Karpas-422 (cell line): ENCODE results near the gene FAT4. TPM values are rescaled to one million over a fixed set of nuclear protein-coding genes. Genes with fewer than 3 reads are reported as not detected.

Source experiments
- DNase-seq: peaks from one replicate; pipeline ENCODE4 v3.0.0-alpha.2; 2015
- H2AFZ ChIP-seq: fragments of 200-600 bp; sonication (generic); 2 replicates; pipeline ENCODE4 v1.6.1; 2014; ENCODE audit warnings: antibody characterized with exemption, low read length, mixed read lengths
- H3K27ac ChIP-seq: fragments of 200-600 bp; sonication (generic); 2 replicates; pipeline ENCODE4 v1.5.1; 2014; ENCODE audit warnings: mild to moderate bottlenecking, low read length, moderate library complexity
- H3K27me3 ChIP-seq: fragments of 200-600 bp; sonication (generic); 2 replicates; pipeline ENCODE4 v1.6.1; 2014; ENCODE audit warnings: low read length, mixed read lengths
- H3K36me3 ChIP-seq: fragments of 200-600 bp; sonication (generic); 2 replicates; pipeline ENCODE4 v1.6.1; 2014; ENCODE audit warnings: low read length, mixed read lengths; ENCODE audit not compliant: insufficient read depth
- H3K4me1 ChIP-seq: fragments of 200-600 bp; sonication (generic); 2 replicates; pipeline ENCODE4 v1.6.1; 2014; ENCODE audit warnings: mild to moderate bottlenecking, low read length, mixed read lengths
- H3K4me2 ChIP-seq: fragments of 200-600 bp; sonication (generic); 2 replicates; pipeline ENCODE4 v1.6.1; 2014; ENCODE audit warnings: low read length, low read depth, mild to moderate bottlenecking; ENCODE audit not compliant: poor library complexity, severe bottlenecking
- H3K4me3 ChIP-seq: fragments of 200-600 bp; sonication (generic); 2 replicates; pipeline ENCODE4 v1.5.1; 2014; ENCODE audit warnings: mild to moderate bottlenecking, antibody characterized with exemption, low read length, mixed read lengths
- H3K79me2 ChIP-seq: fragments of 200-600 bp; sonication (generic); 2 replicates; pipeline ENCODE4 v1.6.1; 2014; ENCODE audit warnings: mild to moderate bottlenecking, low read length, mixed read lengths
- H3K9ac ChIP-seq: fragments of 200-600 bp; sonication (generic); 2 replicates; pipeline ENCODE4 v1.6.0; 2014; ENCODE audit warnings: low read length
- H3K9me2 ChIP-seq: fragments of 200-600 bp; sonication (generic), shearing (Covaris generic); replicated peaks from 2 replicates; pipeline ENCODE4 v1.6.0; 2014; ENCODE audit warnings: mild to moderate bottlenecking, low read length, moderate library complexity; ENCODE audit not compliant: insufficient read depth
- H3K9me3 ChIP-seq: fragments of 300-700, 200-600 bp; sonication (generic); 2 replicates; pipeline ENCODE4 v1.6.1; 2014; ENCODE audit warnings: low read length, mixed read lengths
- H4K20me1 ChIP-seq: fragments of 200-600 bp; sonication (generic); 2 replicates; pipeline ENCODE4 v1.6.1; 2014; ENCODE audit warnings: mild to moderate bottlenecking, antibody characterized with exemption, low read length, low read depth; ENCODE audit not compliant: insufficient read depth
- total RNA-seq: library from RNA; depleted of rRNA; stranded (reverse); fragments of >200 nt; shearing (Covaris generic); gene quantifications from 2 replicates; pipeline ENCODE4 v1.2.3, GENCODE V29; 2014; ENCODE audit warnings: low replicate concordance

Gene FAT4
- total RNA-seq, 1 experiment from 2014 or later: 12.2 TPM

DNA sequence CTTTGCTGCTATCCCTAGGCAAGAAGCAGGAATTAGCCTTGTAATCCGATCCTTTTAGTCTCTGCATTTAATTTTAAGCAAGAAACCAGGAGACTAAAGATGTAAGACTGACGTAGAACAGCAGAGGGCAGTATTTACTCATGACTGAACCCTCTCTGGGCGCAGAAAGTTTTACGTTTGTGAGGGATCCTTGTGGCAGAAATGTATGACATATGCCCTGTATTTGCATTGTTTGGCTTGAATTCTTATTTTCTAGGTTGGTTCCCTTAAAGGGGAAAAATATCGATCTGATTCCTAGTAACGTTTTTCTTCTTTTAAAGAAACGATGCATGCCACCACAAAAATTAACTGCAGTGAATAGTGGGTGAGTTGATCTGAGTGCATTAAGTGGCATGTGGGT lies 1.3 kb upstream of the FAT4 start:
- H3K4me2 ChIP-seq: peak overlapping the region; percentile 16
- no peaks in the 10 kb centered on the region; the same call in 1 of the 2 replicates for H3K9me3 ChIP-seq
- peaks cover 16% of the 10 kb centered on the region for H3K4me1 ChIP-seq
- no peaks in the 10 kb centered on the region for H3K79me2 ChIP-seq
- H3K36me3 ChIP-seq: no peaks in the 10 kb centered on the region
- H3K9me2 ChIP-seq: no peaks in the 10 kb centered on the region
- H3K4me3 ChIP-seq: no peak overlapping the region
- no peaks in the 10 kb centered on the region for H4K20me1 ChIP-seq
- 0 out of 2 replicates have a peak overlapping the region, but pooled peaks have one; percentile 5 for H2AFZ ChIP-seq
- H3K27me3 ChIP-seq: no peaks in the 10 kb centered on the region
- peak; percentile 94 for DNase-seq
- H3K9ac ChIP-seq: no peak overlapping the region
- H3K27ac ChIP-seq: no peak overlapping the region

DNA sequence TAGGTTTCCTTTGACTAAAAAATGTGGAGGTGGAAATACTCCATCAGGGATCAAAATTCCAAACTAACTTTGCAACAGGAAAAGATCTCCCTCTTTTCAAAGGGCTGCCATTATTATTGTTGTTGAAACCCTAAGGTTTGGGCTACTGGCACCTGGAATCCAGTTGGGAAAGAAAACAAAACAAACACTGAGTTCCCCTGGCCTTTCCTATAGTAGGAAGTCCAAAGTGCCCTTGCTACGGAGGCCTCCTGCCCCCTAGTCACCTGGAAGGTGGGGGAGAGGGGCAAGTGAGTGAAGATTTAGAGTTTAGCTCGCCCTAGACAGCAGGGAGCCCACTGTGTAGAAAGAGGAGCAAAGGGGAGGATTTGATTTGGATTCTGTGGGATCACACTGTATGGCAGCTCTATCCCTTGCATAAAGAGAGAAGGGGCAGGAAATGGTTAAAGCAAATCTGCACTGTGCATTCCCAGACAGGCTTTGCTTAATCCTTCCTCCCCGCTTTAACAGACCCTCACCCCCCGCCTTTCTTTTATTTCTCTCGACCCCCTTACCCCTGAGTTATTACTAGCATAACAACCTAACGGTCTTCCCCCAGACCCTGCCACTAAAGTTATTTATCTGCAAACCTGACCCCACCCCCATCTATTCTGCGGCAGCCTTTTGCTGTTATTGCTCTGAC lies 627 bp upstream of the FAT4 start:
- H3K4me2 ChIP-seq: peak overlapping the region; percentile 16
- no peaks in the 10 kb centered on the region for H4K20me1 ChIP-seq
- H3K4me3 ChIP-seq: no peak overlapping the region
- no peaks in the 10 kb centered on the region for H3K27me3 ChIP-seq
- peaks cover 4% of the 10 kb centered on the region; the same call in 1 of the 2 replicates for H3K9me3 ChIP-seq
- peaks cover 16% of the 10 kb centered on the region for H3K4me1 ChIP-seq
- no peak for DNase-seq
- no peak overlapping the region for H3K9ac ChIP-seq
- no peaks in the 10 kb centered on the region for H3K36me3 ChIP-seq
- H2AFZ ChIP-seq: no peak overlapping the region
- H3K27ac ChIP-seq: no peak overlapping the region
- H3K79me2 ChIP-seq: no peaks in the 10 kb centered on the region
- no peaks in the 10 kb centered on the region for H3K9me2 ChIP-seq

DNA sequence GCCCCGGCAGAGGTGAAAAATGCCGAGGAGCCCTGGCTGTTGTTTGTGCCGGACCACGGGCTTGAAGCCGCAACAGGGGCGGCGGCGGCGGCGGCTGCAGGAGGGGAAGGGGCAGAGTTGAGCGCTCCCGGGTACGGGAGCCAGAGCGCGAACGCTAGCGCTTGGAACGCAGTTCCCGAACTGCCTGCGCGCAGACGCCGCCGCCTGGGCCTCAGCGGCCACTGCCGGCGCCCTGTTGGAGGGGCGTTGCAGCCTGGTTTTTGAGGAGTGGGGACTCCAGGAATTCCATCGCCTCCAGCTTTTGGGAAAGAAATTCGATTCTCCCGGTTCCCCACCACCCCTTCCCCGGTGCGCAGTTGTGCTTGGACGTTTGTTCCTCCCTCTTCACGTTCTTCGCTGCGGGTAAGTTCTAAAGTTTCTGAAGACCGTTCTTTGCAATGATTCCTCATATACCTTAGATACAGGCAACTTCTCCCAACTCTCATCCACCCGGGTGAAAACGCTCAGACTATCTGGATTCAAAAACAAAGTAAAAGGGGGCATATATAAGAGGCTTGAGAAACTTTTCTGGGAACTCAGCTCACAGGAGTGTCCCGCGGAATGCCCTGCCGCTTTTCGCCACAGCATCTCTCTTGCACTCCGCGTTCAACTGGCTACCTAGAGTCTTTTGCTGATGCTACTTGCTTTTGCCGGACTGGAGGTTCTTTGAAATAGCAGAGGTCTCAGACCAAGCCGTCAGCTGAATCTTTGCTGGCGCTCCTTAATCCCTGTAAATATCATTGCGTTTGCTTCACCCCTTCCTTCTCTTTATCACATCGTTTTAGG lies 1.0 kb downstream of the FAT4 start:
- Histone ChIP-seq H3K9me2 (no peaks in the 10 kb centered on the region), H3K4me3 (no peak overlapping the region), H3K79me2 (no peaks in the 10 kb centered on the region), H3K36me3 (no peaks in the 10 kb centered on the region), H3K4me1 (peaks cover 16% of the 10 kb centered on the region), H3K4me2 (no peak overlapping the region), H3K9ac (no peak overlapping the region), H3K27me3 (no peaks in the 10 kb centered on the region), H4K20me1 (no peaks in the 10 kb centered on the region), H2AFZ (no peak overlapping the region), H3K9me3 (peaks cover 4% of the 10 kb centered on the region; the same call in 1 of the 2 replicates), H3K27ac (no peak overlapping the region)
- DNase-seq: no peak

DNA sequence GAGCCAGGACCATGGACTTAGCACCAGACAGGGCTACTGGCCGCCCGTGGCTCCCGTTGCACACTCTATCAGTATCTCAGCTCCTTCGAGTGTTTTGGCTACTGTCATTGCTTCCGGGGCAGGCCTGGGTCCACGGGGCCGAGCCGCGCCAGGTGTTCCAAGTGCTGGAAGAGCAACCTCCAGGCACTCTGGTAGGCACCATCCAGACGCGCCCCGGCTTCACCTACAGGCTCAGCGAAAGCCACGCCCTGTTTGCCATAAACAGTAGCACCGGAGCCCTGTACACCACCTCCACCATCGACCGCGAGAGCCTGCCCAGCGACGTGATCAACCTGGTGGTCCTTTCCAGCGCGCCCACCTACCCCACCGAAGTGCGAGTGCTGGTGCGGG lies 1.6 kb downstream of the FAT4 start:
- Histone ChIP-seq H2AFZ (no peak overlapping the region), H4K20me1 (no peaks in the 10 kb centered on the region), H3K36me3 (no peaks in the 10 kb centered on the region), H3K4me2 (no peak overlapping the region), H3K9me3 (peaks cover 4% of the 10 kb centered on the region; the same call in 1 of the 2 replicates), H3K79me2 (no peaks in the 10 kb centered on the region), H3K27me3 (no peaks in the 10 kb centered on the region), H3K9me2 (no peaks in the 10 kb centered on the region), H3K4me1 (peaks cover 16% of the 10 kb centered on the region), H3K27ac (no peak overlapping the region), H3K9ac (no peak overlapping the region), H3K4me3 (no peak overlapping the region)
- no peak for DNase-seq

DNA sequence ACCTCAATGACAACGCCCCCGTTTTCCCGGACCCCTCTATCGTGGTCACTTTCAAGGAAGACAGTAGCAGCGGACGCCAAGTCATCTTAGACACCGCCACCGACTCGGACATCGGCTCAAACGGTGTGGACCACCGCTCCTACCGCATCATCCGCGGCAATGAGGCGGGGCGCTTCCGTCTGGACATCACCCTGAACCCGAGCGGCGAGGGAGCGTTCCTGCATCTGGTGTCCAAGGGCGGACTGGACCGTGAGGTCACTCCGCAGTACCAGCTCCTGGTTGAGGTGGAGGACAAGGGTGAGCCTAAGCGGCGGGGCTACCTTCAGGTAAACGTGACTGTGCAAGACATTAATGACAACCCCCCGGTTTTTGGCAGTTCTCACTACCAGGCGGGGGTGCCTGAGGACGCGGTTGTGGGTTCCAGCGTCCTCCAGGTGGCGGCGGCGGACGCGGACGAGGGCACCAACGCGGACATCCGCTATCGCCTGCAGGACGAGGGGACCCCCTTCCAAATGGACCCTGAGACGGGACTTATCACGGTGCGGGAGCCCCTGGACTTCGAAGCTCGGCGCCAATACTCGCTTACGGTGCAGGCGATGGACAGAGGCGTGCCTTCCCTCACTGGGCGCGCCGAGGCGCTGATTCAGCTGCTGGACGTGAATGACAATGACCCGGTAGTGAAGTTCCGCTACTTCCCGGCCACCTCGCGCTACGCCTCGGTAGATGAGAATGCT lies 2.2 kb downstream of the FAT4 start:
- Histone ChIP-seq H3K9me2 (no peaks in the 10 kb centered on the region), H2AFZ (no peak overlapping the region), H3K4me1 (peaks cover 14% of the 10 kb centered on the region), H3K27me3 (no peaks in the 10 kb centered on the region), H3K9me3 (peaks cover 4% of the 10 kb centered on the region; the same call in 1 of the 2 replicates), H3K4me3 (no peak overlapping the region), H3K79me2 (no peaks in the 10 kb centered on the region), H3K36me3 (no peaks in the 10 kb centered on the region), H3K27ac (no peak overlapping the region), H3K9ac (no peak overlapping the region), H3K4me2 (no peak overlapping the region), H4K20me1 (no peaks in the 10 kb centered on the region)
- no peak for DNase-seq

DNA sequence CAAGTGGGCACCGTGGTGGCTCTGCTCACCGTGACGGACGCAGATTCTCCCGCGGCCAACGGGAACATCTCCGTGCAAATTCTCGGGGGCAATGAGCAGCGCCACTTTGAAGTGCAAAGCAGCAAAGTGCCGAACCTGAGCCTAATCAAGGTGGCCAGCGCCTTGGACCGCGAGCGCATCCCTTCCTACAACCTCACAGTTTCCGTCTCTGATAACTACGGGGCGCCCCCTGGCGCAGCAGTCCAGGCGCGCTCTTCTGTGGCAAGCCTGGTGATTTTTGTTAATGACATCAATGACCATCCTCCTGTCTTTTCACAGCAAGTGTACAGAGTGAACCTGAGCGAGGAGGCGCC lies 2.7 kb downstream of the FAT4 start:
- no peak overlapping the region for H3K27ac ChIP-seq
- no peak for DNase-seq
- H2AFZ ChIP-seq: no peak overlapping the region
- no peaks in the 10 kb centered on the region for H3K9me2 ChIP-seq
- no peaks in the 10 kb centered on the region for H3K27me3 ChIP-seq
- peaks cover 9% of the 10 kb centered on the region for H3K4me1 ChIP-seq
- no peak overlapping the region for H3K4me2 ChIP-seq
- no peaks in the 10 kb centered on the region for H4K20me1 ChIP-seq
- H3K36me3 ChIP-seq: no peaks in the 10 kb centered on the region
- no peak overlapping the region for H3K4me3 ChIP-seq
- H3K9me3 ChIP-seq: peaks cover 4% of the 10 kb centered on the region; the same call in 1 of the 2 replicates
- no peaks in the 10 kb centered on the region for H3K79me2 ChIP-seq
- H3K9ac ChIP-seq: no peak overlapping the region

DNA sequence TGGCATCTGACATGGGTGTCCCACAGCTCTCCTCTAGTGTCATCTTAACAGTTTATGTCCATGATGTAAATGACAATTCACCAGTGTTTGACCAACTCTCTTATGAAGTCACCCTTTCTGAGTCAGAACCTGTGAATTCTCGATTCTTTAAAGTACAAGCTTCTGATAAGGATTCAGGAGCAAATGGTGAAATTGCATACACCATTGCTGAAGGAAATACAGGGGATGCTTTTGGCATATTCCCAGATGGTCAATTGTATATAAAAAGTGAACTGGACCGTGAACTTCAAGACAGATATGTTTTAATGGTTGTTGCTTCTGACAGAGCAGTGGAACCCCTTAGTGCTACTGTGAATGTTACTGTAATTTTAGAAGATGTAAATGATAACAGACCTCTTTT lies 4.6 kb downstream of the FAT4 start:
- Histone ChIP-seq H4K20me1 (no peaks in the 10 kb centered on the region), H3K27me3 (no peaks in the 10 kb centered on the region), H3K4me3 (no peak overlapping the region), H3K9ac (no peak overlapping the region), H3K27ac (no peak overlapping the region), H3K79me2 (no peaks in the 10 kb centered on the region), H3K4me1 (no peaks in the 10 kb centered on the region), H3K9me2 (no peaks in the 10 kb centered on the region), H3K36me3 (no peaks in the 10 kb centered on the region), H3K4me2 (no peak overlapping the region), H2AFZ (no peak overlapping the region), H3K9me3 (peaks cover 4% of the 10 kb centered on the region; the same call in 1 of the 2 replicates)
- no peak for DNase-seq
